Thyroid gland (tissue), 4 donors: ENCODE measurements around the gene DSTN. TPM values are rescaled to one million over a fixed set of nuclear protein-coding genes. Genes with fewer than 3 reads are reported as not detected.

Experiments used
- DNase-seq, 2 donors: peaks; one replicate each; pipeline ENCODE4 v3.0.0-alpha.2; 2019
- H3K27ac ChIP-seq, 3 donors: fragments of 200-600 bp; sonication (generic); 1 replicate in 2 of 3; 2 replicates in 1 of 3; pipeline ENCODE4 v1.5.1; 2016 to 2019; ENCODE audit warnings: mild to moderate bottlenecking in 1 of 3, moderate library complexity in 1 of 3
- H3K27me3 ChIP-seq: fragments of 200-600 bp; sonication (generic); one replicate; pipeline ENCODE4 v1.5.1; 2019
- H3K36me3 ChIP-seq, 2 donors: fragments of 200-600 bp; sonication (generic); one replicate each; pipeline ENCODE4 v1.5.1; 2016 to 2019
- H3K4me1 ChIP-seq, 2 donors: fragments of 200-600 bp; sonication (generic); one replicate each; pipeline ENCODE4 v1.5.1; 2017 to 2019
- H3K4me3 ChIP-seq, 3 donors: fragments of 200-600 bp; sonication (generic); replicated peaks in 1 of 3; 1 replicate in 2 of 3; 2 replicates in 1 of 3; pipeline ENCODE4 v1.5.1; 2016; ENCODE audit warnings: mild to moderate bottlenecking in 1 of 3
- H3K9me3 ChIP-seq: fragments of 200-600 bp; sonication (generic); one replicate; pipeline ENCODE4 v1.5.1; 2017
- POLR2A ChIP-seq, 2 donors: fragments of 450-650 bp; IDR thresholded peaks; one replicate each; pipeline ENCODE4 v1.6.1; 2017; ENCODE audit warnings: antibody characterized with exemption in 2 of 2, mild to moderate bottlenecking in 2 of 2, moderate library complexity in 1 of 2
- WGBS, 2 donors: methylation state at CpG; one replicate each; pipeline ENCODE4 v1.1.5; 2017; 5-methylcytosine and 5-hydroxymethylcytosine counted together
- intact Hi-C: fragments of 100-400 bp; cut with DNase I; formaldehyde crosslinking; loops from one replicate; pipeline ENCODE4 v1.15.1; 2023
- total RNA-seq, 4 donors: library from RNA; depleted of rRNA; stranded (reverse); fragments of >200 nt; gene quantifications; one replicate each; pipeline ENCODE4 v1.2.3, GENCODE V29; 2016
- TF ChIP-seq, protein P1 (sequence below), 6 experiments: fragments of 200-600 bp in 3 of 6; fragments of 450-650 bp in 3 of 6; sonication (generic) in 3 of 6; IDR thresholded peaks; one replicate each; pipeline ENCODE4 v1.5.1; 2016 to 2019; ENCODE audit warnings: antibody characterized with exemption in 6 of 6, mild to moderate bottlenecking in 2 of 6, inconsistent platforms in 1 of 6, moderate library complexity in 1 of 6

DSTN gene
- total RNA-seq, 4 donors from 2014 or later = 504 to 681 (median 560) TPM

DNA sequence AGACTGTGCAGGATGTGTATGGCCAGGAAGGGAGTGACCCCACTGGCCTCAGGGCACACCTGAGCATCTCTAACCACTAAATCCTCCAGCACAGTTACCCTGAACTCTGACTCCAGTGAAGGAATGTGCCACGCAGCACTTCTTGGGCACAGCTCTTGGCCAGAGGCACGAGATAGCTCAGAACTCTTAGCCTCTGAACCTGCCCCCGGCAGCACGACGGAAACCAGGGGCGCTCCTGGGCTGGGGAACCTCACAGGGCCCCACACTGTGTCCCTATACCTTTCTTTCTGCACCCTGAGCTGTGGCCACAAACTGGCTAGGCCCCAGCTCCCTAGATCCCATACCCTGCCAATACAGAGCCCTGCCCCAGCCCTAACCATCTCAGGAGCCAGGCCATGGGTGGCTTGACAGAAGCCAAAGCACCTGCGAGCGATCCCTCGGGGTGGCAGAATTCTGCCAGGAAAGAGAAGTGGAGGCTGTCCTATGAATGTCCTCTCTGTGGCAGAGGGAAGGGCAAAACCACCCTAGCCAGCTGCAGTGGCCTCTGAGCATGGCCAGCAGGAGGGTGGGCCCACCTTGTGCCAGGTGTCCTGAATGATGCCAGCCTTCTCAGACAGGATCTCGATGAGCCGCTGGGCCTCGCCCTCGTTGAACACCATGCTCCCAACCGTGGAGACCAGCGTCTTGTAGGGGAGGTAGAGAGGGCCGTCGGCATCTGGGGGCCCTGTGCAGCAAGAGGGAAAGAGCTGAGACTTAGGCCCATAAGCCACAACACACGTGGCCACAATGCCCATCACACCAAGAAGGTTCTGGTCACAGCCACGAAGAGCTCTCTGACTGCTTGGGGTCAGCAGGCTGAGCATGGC is 72.8 kb downstream of the DSTN start:
- no peak overlapping the region for H3K4me3 ChIP-seq
- intact Hi-C loops = no loop called here
- DNase-seq = peak in 1 of 2 donors; percentile 43
- WGBS, 2 donors = 51 to 59% methylated on average over 14 to 19 of the region's 19 CpGs
- peaks cover 61 to 70% of the 10 kb centered on the region in 2 donors for H3K4me1 ChIP-seq
- H3K27me3 ChIP-seq = no peaks in the 10 kb centered on the region
- peak overlapping the region; percentile 63 to 89 (median 72) for H3K27ac ChIP-seq
- H3K9me3 ChIP-seq = no peaks in the 10 kb centered on the region
- TF ChIP-seq, protein P1, sequence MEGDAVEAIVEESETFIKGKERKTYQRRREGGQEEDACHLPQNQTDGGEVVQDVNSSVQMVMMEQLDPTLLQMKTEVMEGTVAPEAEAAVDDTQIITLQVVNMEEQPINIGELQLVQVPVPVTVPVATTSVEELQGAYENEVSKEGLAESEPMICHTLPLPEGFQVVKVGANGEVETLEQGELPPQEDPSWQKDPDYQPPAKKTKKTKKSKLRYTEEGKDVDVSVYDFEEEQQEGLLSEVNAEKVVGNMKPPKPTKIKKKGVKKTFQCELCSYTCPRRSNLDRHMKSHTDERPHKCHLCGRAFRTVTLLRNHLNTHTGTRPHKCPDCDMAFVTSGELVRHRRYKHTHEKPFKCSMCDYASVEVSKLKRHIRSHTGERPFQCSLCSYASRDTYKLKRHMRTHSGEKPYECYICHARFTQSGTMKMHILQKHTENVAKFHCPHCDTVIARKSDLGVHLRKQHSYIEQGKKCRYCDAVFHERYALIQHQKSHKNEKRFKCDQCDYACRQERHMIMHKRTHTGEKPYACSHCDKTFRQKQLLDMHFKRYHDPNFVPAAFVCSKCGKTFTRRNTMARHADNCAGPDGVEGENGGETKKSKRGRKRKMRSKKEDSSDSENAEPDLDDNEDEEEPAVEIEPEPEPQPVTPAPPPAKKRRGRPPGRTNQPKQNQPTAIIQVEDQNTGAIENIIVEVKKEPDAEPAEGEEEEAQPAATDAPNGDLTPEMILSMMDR (IDR thresholded peaks at IDR 0.05) = no peak
- no peak for TF ChIP-seq POLR2A (IDR thresholded peaks at IDR 0.05)
- peaks cover 20 to 32% of the 10 kb centered on the region in 2 donors for H3K36me3 ChIP-seq

DNA sequence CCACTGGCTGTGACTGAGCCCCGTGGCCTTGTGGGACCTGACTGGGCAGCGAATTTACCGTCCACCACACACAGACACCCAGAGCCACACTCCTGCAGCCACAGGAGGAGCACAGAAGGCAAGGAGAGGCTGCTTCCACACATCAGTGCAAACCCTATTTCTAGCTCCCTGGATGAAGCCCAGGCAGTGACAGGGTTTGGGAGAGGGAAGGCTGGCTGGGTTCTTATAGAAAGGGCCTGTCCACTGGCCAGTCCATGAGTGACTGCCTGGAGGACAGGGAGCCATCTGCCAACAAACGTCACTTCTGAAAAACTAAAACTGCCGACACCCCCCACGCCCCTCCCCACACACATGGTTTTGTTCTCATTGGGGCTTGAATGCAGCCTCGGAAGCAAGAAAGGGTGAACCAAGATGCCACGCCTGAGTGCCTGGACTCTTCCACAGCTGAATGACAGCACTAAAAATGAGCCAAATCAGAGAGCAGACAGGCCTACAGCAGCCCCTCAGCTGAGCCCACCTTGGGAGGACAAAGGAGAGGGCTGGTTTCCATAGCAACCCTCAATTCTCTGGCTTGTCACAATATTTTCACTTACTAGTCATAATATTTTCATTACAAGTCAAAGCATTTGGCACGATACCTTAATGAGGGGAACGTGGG is 73.8 kb downstream of the DSTN start:
- Histone ChIP-seq H3K9me3 (no peaks in the 10 kb centered on the region), H3K27ac (peak overlapping the region; percentile 63 to 89 (median 72)), H3K4me3 (no peak overlapping the region), H3K36me3 (peaks cover 14 to 25% of the 10 kb centered on the region in 2 donors), H3K4me1 (peaks cover 71 to 76% of the 10 kb centered on the region in 2 donors), H3K27me3 (no peaks in the 10 kb centered on the region)
- WGBS, 2 donors = 25 to 50% methylated on average over 8 to 10 of the region's 10 CpGs
- DNase-seq = peak; percentile 70
- intact Hi-C loops = no loop called here
- TF ChIP-seq, protein P1 (IDR thresholded peaks at IDR 0.05) = no peak
- TF ChIP-seq POLR2A (IDR thresholded peaks at IDR 0.05) = peak in 1 of 2 donors; percentile 17

DNA sequence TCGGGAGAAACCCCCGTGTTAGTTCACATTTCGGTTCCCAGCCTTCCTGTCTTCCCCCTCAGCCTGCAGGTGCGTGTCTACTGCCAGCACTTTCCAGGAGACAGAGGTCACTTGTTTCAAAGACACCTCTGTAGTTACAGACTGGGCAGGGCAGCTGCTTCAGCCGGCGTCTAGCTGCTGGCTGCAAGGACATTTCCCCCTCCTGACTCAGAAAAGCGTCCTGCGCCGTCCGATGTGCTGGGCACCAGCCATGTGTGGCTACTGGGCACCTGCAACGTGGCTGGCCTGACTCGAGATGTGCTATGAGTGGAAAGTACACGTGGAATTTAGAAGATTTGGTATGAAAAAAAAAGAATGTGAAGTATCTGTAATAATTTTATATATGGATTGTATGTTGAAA is 74.6 kb downstream of the DSTN start:
- H3K36me3 ChIP-seq = peaks cover 9 to 25% of the 10 kb centered on the region in 2 donors
- intact Hi-C loops = no loop called here
- peak; percentile 80 to 89 for DNase-seq
- no peak overlapping the region for H3K4me3 ChIP-seq
- H3K27ac ChIP-seq = peak overlapping the region; percentile 63 to 89 (median 72)
- H3K27me3 ChIP-seq = no peaks in the 10 kb centered on the region
- WGBS, 2 donors = 32 to 35% methylated on average over 13 of the region's 13 CpGs
- H3K4me1 ChIP-seq = peaks cover 79 to 80% of the 10 kb centered on the region in 2 donors
- TF ChIP-seq, protein P1 (IDR thresholded peaks at IDR 0.05) = no peak
- TF ChIP-seq POLR2A (IDR thresholded peaks at IDR 0.05) = no peak
- no peaks in the 10 kb centered on the region for H3K9me3 ChIP-seq

DNA sequence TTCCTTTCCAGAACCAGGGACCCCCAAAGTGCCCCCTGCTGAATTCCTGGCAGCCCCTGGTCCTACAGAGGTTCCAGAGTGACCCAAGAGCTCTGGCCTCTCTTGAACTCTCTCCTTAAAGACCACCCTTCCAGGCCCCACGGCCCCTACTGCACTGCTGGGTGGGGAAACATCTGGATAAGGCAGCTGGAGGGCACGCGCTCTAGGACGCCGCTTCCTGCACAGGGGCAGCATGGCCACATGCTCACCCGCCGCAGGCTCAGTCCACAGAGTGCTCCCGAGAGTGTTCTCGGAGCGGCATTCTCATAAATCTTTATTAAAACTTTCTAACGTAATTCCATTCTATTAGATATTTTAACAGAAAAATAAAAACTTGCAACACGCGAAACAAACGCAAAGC is 75.1 kb downstream of the DSTN start:
- intact Hi-C loops = no loop called here
- WGBS, 2 donors = 92% methylated on average over 14 of the region's 14 CpGs
- Histone ChIP-seq H3K27me3 (no peaks in the 10 kb centered on the region), H3K4me1 (peaks cover 85% of the 10 kb centered on the region in 2 donors), H3K4me3 (no peak overlapping the region), H3K27ac (peak overlapping the region; percentile 63 to 89 (median 72)), H3K36me3 (peaks cover 9 to 24% of the 10 kb centered on the region in 2 donors), H3K9me3 (no peaks in the 10 kb centered on the region)
- peak in 1 of 2 donors; percentile 2 for DNase-seq
- TF ChIP-seq, protein P1 (IDR thresholded peaks at IDR 0.05) = no peak
- no peak for TF ChIP-seq POLR2A (IDR thresholded peaks at IDR 0.05)
